K562 (cell line): Measurements from ENCODE around the gene ETFBKMT. TPM values are rescaled to one million over a fixed set of nuclear protein-coding genes. Genes with fewer than 3 reads are reported as not detected.
A peak's percentile ranks its signal among the peaks of the same experiment; 100 is the strongest.

ENCODE experiments used
- ARNT ChIP-seq, 2 experiments: fragments of 450-650 bp; IDR thresholded peaks; 2 replicates each; pipeline ENCODE4 v1.6.1; 2016; ENCODE audit warnings: mild to moderate bottlenecking in 1 of 2
- CBX3 ChIP-seq, 2 experiments: IDR thresholded peaks; 1 replicate in 1 of 2; 2 replicates in 1 of 2; pipeline ENCODE4 v1.6.1; 2012; ENCODE audit warnings: inconsistent platforms in 2 of 2, low read length in 2 of 2, borderline replicate concordance in 1 of 2, control low read depth in 1 of 2
- CHD1 ChIP-seq: fragments of 200-600 bp; sonication (generic); IDR thresholded peaks from one replicate; pipeline ENCODE4 v1.6.1; 2012; ENCODE audit warnings: mild to moderate bottlenecking, moderate library complexity, low read length, inconsistent platforms
- COPS2 ChIP-seq: fragments of 450-650 bp; conservative IDR thresholded peaks from 2 replicates; pipeline ENCODE4 v1.6.1; 2016; ENCODE audit warnings: mild to moderate bottlenecking, moderate library complexity
- GATAD2A ChIP-seq: fragments of 450-650 bp; IDR thresholded peaks from 2 replicates; pipeline ENCODE4 v1.6.1; 2017
- PCBP1 ChIP-seq: fragments of 200-400 bp; formaldehyde crosslinking; IDR thresholded peaks from 2 replicates; pipeline ENCODE4 v1.6.1; 2018; ENCODE audit warnings: mild to moderate bottlenecking, low read depth, low read length; ENCODE audit not compliant: poor library complexity, severe bottlenecking
- POLR2B ChIP-seq: fragments of 450-650 bp; IDR thresholded peaks from 2 replicates; pipeline ENCODE4 v1.6.1; 2018; ENCODE audit warnings: low read depth; ENCODE audit not compliant: partially characterized antibody
- PRMT5 ChIP-seq: sonication (generic); formaldehyde crosslinking; IDR thresholded peaks from 2 replicates; pipeline ENCODE4 v1.5.0; 2020; ENCODE audit warnings: missing genetic modification reagents
- PRPF4 ChIP-seq: fragments of 200-400 bp; formaldehyde crosslinking; IDR thresholded peaks from one replicate; pipeline ENCODE4 v1.6.1; 2017; ENCODE audit warnings: low read length, low read depth, mild to moderate bottlenecking; ENCODE audit not compliant: insufficient read depth, poor library complexity, severe bottlenecking
- STAT5A ChIP-seq: IDR thresholded peaks from 2 replicates; pipeline ENCODE4 v1.6.1; 2012; ENCODE audit warnings: low read length, inconsistent platforms, borderline replicate concordance
- TAL1 ChIP-seq: fragments of 450-650 bp; IDR thresholded peaks from 2 replicates; pipeline ENCODE4 v1.6.1; 2016; ENCODE audit warnings: mild to moderate bottlenecking
- ZNF41 ChIP-seq: fragments of 250-450 bp; sonication (Bioruptor Pico); conservative IDR thresholded peaks from 2 replicates; pipeline ENCODE4 v1.4.0; 2020; ENCODE audit warnings: mild to moderate bottlenecking
- ZNF57 ChIP-seq: fragments of 450-650 bp; formaldehyde crosslinking; IDR thresholded peaks from 2 replicates; pipeline ENCODE4 v1.4.0; 2020; ENCODE audit warnings: mild to moderate bottlenecking, moderate library complexity
- polyA plus RNA-seq, 8 experiments: library from polyadenylated mRNA; depleted of rRNA in 4 of 8; stranded (reverse) in 5 of 8; unstranded in 3 of 8; fragments of >200 nt; fragmentation: Nextera tagmentation in 2 of 8; fragmentation: Illumina TruSeq in 1 of 8; extraction: Ambion mirVana in 2 of 8; extraction: Trizol in 1 of 8; gene quantifications; 2 replicates each; pipeline versions ENCODE4 v1.2.1 to v1.2.3, GENCODE V29; 2011 to 2014; ENCODE audit warnings: inconsistent platforms in 1 of 8, missing spikeins in 1 of 8
- total RNA-seq, 7 experiments: library from RNA; depleted of rRNA in 6 of 7; stranded (reverse); fragments of >200 nt in 6 of 7; fragmentation: Illumina TruSeq in 2 of 7; extraction: Trizol in 2 of 7; gene quantifications; 2 replicates each; pipeline versions ENCODE4 v1.2.1 to v1.2.3, GENCODE V29; 2011 to 2021; ENCODE audit warnings: low replicate concordance in 1 of 7
- TF ChIP-seq, protein P1 (sequence below): fragments of 450-650 bp; formaldehyde crosslinking; IDR thresholded peaks from 2 replicates; pipeline ENCODE4 v1.4.0; 2022; ENCODE audit warnings: missing genetic modification characterization
- TF ChIP-seq, protein P2 (sequence below): IDR thresholded peaks from 2 replicates; pipeline ENCODE4 v1.6.1; 2016; ENCODE audit warnings: missing genetic modification characterization, missing compliant biosample characterization
- TF ChIP-seq, protein P3 (sequence below): fragments of 450-650 bp; IDR thresholded peaks from one replicate; pipeline ENCODE4 v1.6.1; 2018; ENCODE audit warnings: mild to moderate bottlenecking, moderate library complexity; ENCODE audit not compliant: partially characterized antibody
- TF ChIP-seq, protein P4 (sequence below): conservative IDR thresholded peaks from 2 replicates; pipeline ENCODE4 v1.6.1; 2011; ENCODE audit warnings: low read depth, mild to moderate bottlenecking, low read length; ENCODE audit not compliant: control insufficient read depth
- TF ChIP-seq, protein P5 (sequence below): fragments of 250-450 bp; sonication (Bioruptor Pico); IDR thresholded peaks from 2 replicates; pipeline ENCODE4 v1.8.0; 2022; ENCODE audit warnings: inconsistent platforms, mild to moderate bottlenecking, moderate library complexity, borderline replicate concordance

The ETFBKMT gene
- total and polyA plus RNA-seq, 9 of the 15 experiments (the other 6 are each of a cell fraction or from before 2014, with no cell fraction given): 0.18 to 1.7 (median 0.96) TPM

DNA sequence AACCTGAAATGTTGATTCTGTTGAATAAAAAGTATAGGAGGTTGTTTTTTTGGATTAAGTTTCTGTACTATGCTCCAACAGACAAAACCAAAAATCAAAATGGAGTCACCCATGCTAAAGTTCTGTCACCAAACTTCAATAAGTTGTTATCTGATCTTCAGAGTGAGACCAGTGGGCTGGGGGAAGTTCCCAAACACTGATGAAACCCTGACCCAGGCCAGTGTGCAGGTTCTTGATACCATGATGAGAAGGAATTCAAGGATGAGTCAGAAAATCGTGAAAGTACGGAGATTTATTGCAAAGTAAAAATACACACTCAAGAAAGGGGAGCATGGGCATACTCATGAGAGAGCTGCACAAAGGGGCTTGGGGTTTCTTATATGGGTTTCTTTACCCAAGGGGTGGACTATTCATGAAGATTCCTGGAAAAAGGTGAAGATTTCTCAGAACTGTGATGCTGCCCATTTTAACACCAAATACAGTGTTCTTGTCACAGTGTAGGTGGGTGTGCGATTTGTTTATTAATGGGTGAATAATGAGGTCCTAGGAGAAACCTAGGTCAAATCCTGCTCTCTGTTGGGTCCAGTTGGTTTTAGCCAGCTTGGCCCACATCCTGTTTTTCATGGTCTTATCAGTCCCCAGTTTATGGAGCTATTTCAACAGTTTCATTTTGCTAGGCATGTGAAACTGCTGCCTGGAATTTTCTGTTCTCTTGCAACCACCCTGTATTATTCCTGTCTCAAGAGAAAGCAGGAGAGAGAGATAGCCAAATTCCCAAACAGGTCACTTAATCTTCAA lies 41.1 kb upstream of the ETFBKMT start (continued):
- TF ChIP-seq, protein P1, sequence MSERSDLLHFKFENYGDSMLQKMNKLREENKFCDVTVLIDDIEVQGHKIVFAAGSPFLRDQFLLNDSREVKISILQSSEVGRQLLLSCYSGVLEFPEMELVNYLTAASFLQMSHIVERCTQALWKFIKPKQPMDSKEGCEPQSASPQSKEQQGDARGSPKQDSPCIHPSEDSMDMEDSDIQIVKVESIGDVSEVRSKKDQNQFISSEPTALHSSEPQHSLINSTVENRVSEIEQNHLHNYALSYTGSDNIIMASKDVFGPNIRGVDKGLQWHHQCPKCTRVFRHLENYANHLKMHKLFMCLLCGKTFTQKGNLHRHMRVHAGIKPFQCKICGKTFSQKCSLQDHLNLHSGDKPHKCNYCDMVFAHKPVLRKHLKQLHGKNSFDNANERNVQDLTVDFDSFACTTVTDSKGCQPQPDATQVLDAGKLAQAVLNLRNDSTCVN (CRISPR knock-in tag): peak; percentile 82; the same call in 1 of the 2 replicates
- TF ChIP-seq, protein P2, sequence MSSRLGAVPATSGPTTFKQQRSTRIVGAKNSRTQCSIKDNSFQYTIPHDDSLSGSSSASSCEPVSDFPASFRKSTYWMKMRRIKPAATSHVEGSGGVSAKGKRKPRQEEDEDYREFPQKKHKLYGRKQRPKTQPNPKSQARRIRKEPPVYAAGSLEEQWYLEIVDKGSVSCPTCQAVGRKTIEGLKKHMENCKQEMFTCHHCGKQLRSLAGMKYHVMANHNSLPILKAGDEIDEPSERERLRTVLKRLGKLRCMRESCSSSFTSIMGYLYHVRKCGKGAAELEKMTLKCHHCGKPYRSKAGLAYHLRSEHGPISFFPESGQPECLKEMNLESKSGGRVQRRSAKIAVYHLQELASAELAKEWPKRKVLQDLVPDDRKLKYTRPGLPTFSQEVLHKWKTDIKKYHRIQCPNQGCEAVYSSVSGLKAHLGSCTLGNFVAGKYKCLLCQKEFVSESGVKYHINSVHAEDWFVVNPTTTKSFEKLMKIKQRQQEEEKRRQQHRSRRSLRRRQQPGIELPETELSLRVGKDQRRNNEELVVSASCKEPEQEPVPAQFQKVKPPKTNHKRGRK: no peak
- TF ChIP-seq, protein P3, sequence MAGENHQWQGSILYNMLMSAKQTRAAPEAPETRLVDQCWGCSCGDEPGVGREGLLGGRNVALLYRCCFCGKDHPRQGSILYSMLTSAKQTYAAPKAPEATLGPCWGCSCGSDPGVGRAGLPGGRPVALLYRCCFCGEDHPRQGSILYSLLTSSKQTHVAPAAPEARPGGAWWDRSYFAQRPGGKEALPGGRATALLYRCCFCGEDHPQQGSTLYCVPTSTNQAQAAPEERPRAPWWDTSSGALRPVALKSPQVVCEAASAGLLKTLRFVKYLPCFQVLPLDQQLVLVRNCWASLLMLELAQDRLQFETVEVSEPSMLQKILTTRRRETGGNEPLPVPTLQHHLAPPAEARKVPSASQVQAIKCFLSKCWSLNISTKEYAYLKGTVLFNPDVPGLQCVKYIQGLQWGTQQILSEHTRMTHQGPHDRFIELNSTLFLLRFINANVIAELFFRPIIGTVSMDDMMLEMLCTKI: no peak
- TF ChIP-seq PCBP1: no peak
- TF ChIP-seq ZNF41 (CRISPR knock-in tag): peak; percentile 96
- no peak for TF ChIP-seq PRPF4
- no peak for TF ChIP-seq POLR2B
- no peak for TF ChIP-seq COPS2
- no peak for TF ChIP-seq STAT5A
- no peak for TF ChIP-seq GATAD2A
- no peak for TF ChIP-seq ARNT (IDR thresholded peaks at IDR 0.05)
- peak; percentile 27; the same call in 1 of the 2 replicates for TF ChIP-seq TAL1
- TF ChIP-seq PRMT5 (CRISPR knock-in tag): no peak
- TF ChIP-seq, protein P4, sequence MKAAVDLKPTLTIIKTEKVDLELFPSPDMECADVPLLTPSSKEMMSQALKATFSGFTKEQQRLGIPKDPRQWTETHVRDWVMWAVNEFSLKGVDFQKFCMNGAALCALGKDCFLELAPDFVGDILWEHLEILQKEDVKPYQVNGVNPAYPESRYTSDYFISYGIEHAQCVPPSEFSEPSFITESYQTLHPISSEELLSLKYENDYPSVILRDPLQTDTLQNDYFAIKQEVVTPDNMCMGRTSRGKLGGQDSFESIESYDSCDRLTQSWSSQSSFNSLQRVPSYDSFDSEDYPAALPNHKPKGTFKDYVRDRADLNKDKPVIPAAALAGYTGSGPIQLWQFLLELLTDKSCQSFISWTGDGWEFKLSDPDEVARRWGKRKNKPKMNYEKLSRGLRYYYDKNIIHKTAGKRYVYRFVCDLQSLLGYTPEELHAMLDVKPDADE: no peak
- TF ChIP-seq, protein P5, sequence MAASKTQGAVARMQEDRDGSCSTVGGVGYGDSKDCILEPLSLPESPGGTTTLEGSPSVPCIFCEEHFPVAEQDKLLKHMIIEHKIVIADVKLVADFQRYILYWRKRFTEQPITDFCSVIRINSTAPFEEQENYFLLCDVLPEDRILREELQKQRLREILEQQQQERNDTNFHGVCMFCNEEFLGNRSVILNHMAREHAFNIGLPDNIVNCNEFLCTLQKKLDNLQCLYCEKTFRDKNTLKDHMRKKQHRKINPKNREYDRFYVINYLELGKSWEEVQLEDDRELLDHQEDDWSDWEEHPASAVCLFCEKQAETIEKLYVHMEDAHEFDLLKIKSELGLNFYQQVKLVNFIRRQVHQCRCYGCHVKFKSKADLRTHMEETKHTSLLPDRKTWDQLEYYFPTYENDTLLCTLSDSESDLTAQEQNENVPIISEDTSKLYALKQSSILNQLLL: no peak
- no peak for TF ChIP-seq CHD1
- TF ChIP-seq ZNF57 (CRISPR knock-in tag): peak; percentile 92
- no peak for TF ChIP-seq CBX3 (IDR thresholded peaks at IDR 0.05; ENCODE audit: borderline replicate concordance in 1 of 2, low read length in 2 of 2)
